Stomach (tissue), 9 donors: ENCODE measurements around the gene CD164L2. TPM values are rescaled to one million over a fixed set of nuclear protein-coding genes. Genes with fewer than 3 reads are reported as not detected.

ENCODE experiments used
- DNase-seq, 2 donors: peaks; one replicate each; pipeline versions ENCODE4 v3.0.0 to v3.0.0-alpha.2; 2013 to 2019
- H3K27ac ChIP-seq, 5 donors: fragments of 200-600 bp in 4 of 5; sonication (generic) in 4 of 5; one replicate each; pipeline ENCODE4 v1.5.1; 2013 to 2019; ENCODE audit warnings: mild to moderate bottlenecking in 1 of 5, moderate library complexity in 1 of 5
- H3K27me3 ChIP-seq, 3 donors: fragments of 200-600 bp; sonication (generic); one replicate each; pipeline ENCODE4 v1.5.1; 2017 to 2019; ENCODE audit warnings: mixed run types in 1 of 3
- H3K36me3 ChIP-seq, 4 donors: fragments of 200-600 bp; sonication (generic); 1 replicate in 3 of 4; 2 replicates in 1 of 4; pipeline ENCODE4 v1.5.1; 2016 to 2019
- H3K4me1 ChIP-seq, 4 donors: fragments of 200-600 bp; sonication (generic); one replicate each; pipeline ENCODE4 v1.5.1; 2016 to 2019
- H3K4me3 ChIP-seq, 4 donors: fragments of 200-600 bp; sonication (generic) in 3 of 4; one replicate each; pipeline ENCODE4 v1.5.1; 2016 to 2019; ENCODE audit warnings: mild to moderate bottlenecking in 1 of 4
- H3K9me3 ChIP-seq, 4 donors: fragments of 200-600 bp; sonication (generic); one replicate each; pipeline ENCODE4 v1.5.1; 2016 to 2019
- EP300 ChIP-seq: sonication (generic); formaldehyde crosslinking; IDR thresholded peaks from one replicate; pipeline ENCODE4 v1.6.1; 2017; ENCODE audit warnings: antibody characterized with exemption
- POLR2A ChIP-seq, 4 donors: fragments of 450-650 bp; IDR thresholded peaks; one replicate each; pipeline ENCODE4 v1.6.1; 2016; ENCODE audit warnings: antibody characterized with exemption in 4 of 4, control low read depth in 2 of 4, mild to moderate bottlenecking in 1 of 4, moderate library complexity in 1 of 4
- POLR2AphosphoS5 ChIP-seq, 3 donors: sonication (generic); formaldehyde crosslinking; IDR thresholded peaks; one replicate each; pipeline ENCODE4 v1.6.1; 2016; ENCODE audit warnings: antibody characterized with exemption in 3 of 3
- WGBS, 5 donors: extraction: QIAGEN DNeasy Blood & Tissue Kit in 3 of 5; methylation state at CpG; one replicate each; pipeline versions ENCODE4 v1.1.5 to v1.1.7; 2013 to 2018; 5-methylcytosine and 5-hydroxymethylcytosine counted together
- intact Hi-C: fragments of 100-400 bp; cut with DNase I; formaldehyde crosslinking; loops from one replicate; pipeline ENCODE4 v1.15.1; 2023; ENCODE audit warnings: low total_unique reads
- polyA plus RNA-seq, 3 donors: library from polyadenylated mRNA; stranded (reverse); fragments of 200-250 nt; gene quantifications; one replicate each; pipeline ENCODE4 v1.2.3, GENCODE V29; 2013
- total RNA-seq, 5 donors: library from RNA; depleted of rRNA; stranded (reverse); fragments of >200 nt; gene quantifications; one replicate each; pipeline versions ENCODE4 v1.1.0 to v1.2.3, GENCODE V29; 2014 to 2016
- TF ChIP-seq, protein P1 (sequence below), 7 experiments: fragments of 450-650 bp in 4 of 7; fragments of 200-600 bp in 3 of 7; sonication (generic) in 3 of 7; IDR thresholded peaks; one replicate each; pipeline ENCODE4 v1.5.1; 2016 to 2019; ENCODE audit warnings: antibody characterized with exemption in 7 of 7, control low read depth in 2 of 7, mild to moderate bottlenecking in 1 of 7
- donor health status: healthy with polysubstance abuse.
- donor health status: Bipolar disorder and iron deficiency.
- donor health status: healthy.

The CD164L2 gene
- total and polyA plus RNA-seq, 8 donors: 1.5 to 8.7 TPM; not detected in 6

DNA sequence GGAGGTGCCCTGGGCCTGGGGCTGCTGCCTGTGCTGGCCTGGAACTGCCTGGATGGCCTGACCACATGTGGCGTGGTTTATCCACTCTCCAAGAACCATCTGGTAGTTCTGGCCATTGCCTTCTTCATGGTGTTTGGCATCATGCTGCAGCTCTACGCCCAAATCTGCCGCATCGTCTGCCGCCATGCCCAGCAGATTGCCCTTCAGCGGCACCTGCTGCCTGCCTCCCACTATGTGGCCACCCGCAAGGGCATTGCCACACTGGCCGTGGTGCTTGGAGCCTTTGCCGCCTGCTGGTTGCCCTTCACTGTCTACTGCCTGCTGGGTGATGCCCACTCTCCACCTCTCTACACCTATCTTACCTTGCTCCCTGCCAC is 11.1 kb upstream of the CD164L2 start:
- WGBS, 5 donors: 89 to 98% (median 96%) methylated on average over 9 of the region's 9 CpGs
- Histone ChIP-seq H3K27ac (no peak overlapping the region), H3K27me3 (peaks cover 0 to 6% (median 0%) of the 10 kb centered on the region in 3 donors), H3K4me1 (peaks cover 22 to 44% (median 28%) of the 10 kb centered on the region in 4 donors), H3K36me3 (no peaks in the 10 kb centered on the region), H3K9me3 (no peaks in the 10 kb centered on the region), H3K4me3 (no peak overlapping the region)
- no peak for DNase-seq
- no peak for TF ChIP-seq POLR2AphosphoS5 (IDR thresholded peaks at IDR 0.05)
- TF ChIP-seq, protein P1, sequence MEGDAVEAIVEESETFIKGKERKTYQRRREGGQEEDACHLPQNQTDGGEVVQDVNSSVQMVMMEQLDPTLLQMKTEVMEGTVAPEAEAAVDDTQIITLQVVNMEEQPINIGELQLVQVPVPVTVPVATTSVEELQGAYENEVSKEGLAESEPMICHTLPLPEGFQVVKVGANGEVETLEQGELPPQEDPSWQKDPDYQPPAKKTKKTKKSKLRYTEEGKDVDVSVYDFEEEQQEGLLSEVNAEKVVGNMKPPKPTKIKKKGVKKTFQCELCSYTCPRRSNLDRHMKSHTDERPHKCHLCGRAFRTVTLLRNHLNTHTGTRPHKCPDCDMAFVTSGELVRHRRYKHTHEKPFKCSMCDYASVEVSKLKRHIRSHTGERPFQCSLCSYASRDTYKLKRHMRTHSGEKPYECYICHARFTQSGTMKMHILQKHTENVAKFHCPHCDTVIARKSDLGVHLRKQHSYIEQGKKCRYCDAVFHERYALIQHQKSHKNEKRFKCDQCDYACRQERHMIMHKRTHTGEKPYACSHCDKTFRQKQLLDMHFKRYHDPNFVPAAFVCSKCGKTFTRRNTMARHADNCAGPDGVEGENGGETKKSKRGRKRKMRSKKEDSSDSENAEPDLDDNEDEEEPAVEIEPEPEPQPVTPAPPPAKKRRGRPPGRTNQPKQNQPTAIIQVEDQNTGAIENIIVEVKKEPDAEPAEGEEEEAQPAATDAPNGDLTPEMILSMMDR (IDR thresholded peaks at IDR 0.05): no peak
- TF ChIP-seq EP300: no peak
- TF ChIP-seq POLR2A (IDR thresholded peaks at IDR 0.05): no peak
- intact Hi-C loops: loop anchor here (5.0 kb wide), 2 partner anchors 37 to 92 kb away; no protein-coding TSS in a partner anchor

DNA sequence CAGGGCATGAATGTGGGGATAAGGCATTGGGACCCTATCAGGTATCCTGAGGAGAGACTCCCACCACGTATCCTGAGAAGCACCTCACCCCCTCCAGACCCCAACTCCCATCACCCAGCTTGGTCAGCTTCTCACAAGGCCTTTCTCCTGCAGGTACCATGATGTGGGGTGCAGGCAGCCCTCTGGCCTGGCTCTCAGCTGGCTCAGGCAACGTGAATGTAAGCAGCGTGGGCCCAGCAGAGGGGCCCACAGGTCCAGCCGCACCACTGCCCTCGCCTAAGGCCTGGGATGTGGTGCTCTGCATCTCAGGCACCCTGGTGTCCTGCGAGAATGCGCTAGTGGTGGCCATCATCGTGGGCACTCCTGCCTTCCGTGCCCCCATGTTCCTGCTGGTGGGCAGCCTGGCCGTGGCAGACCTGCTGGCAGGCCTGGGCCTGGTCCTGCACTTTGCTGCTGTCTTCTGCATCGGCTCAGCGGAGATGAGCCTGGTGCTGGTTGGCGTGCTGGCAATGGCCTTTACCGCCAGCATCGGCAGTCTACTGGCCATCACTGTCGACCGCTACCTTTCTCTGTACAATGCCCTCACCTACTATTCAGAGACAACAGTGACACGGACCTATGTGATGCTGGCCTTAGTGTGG is 10.6 kb upstream of the CD164L2 start:
- H3K4me1 ChIP-seq: peaks cover 22 to 39% (median 25%) of the 10 kb centered on the region in 4 donors
- TF ChIP-seq, protein P1 (IDR thresholded peaks at IDR 0.05): no peak
- TF ChIP-seq EP300: no peak
- no peak for TF ChIP-seq POLR2AphosphoS5 (IDR thresholded peaks at IDR 0.05)
- TF ChIP-seq POLR2A (IDR thresholded peaks at IDR 0.05): no peak
- no peaks in the 10 kb centered on the region for H3K9me3 ChIP-seq
- H3K4me3 ChIP-seq: no peak overlapping the region
- no peaks in the 10 kb centered on the region for H3K36me3 ChIP-seq
- peaks cover 0 to 6% (median 0%) of the 10 kb centered on the region in 3 donors for H3K27me3 ChIP-seq
- 92 to 96% (median 94%) methylated on average over 7 to 18 of the region's 18 CpGs for WGBS, 5 donors
- H3K27ac ChIP-seq: peak overlapping the region in 1 of 5 donors; percentile 83
- intact Hi-C loops: loop anchor here (5.0 kb wide), 2 partner anchors 36 to 91 kb away; no protein-coding TSS in a partner anchor
- DNase-seq: no peak

DNA sequence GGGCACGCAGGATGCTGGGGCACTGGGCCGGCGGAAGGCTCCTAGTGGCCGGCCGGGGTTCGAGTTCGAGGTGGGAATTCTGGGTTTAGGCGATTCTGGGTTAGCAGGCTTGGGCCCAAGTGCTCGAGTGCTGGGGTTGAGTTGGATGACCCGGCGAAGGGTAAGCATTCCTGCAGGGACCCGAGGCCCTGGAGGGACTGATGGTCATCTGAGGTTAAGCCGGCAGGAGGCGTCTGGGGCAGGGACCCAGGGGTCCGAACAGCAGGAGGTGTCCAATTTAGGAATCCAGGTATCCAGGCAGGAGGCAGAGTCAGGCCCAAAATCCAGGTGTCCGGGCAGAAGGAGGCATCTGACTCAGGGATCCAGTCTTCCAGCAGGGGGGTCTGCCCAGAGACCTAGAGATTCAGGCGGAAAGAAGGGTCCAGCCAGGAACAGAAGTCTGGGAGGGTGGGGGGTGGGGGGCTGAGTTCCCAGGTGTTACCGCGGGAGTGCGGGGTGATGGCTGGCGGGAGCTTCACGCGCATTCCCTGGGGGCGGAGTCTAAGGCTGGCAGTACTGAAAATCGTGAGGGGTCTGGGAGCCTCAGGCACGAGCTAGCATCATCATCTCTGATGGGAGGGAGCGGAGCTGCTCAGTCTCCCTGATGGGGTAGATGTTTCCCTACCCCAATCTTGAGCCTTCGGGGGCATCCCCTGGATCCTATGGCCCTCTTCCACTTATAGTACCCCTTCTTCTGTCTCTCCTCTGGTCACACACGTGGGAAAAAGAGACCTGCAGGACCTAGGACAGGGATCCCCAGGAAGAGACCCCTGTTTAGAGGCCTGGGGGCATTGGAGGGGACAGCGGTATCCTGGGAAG is 9.9 kb upstream of the CD164L2 start:
- H3K27ac ChIP-seq: peak overlapping the region; percentile 28 to 83 (median 67)
- WGBS, 5 donors: 36 to 55% (median 39%) methylated on average over 18 to 30 of the region's 30 CpGs
- DNase-seq: peak in 1 of 2 donors; percentile 41
- no peaks in the 10 kb centered on the region for H3K36me3 ChIP-seq
- H3K4me1 ChIP-seq: peaks cover 22 to 39% (median 25%) of the 10 kb centered on the region in 4 donors
- peak overlapping the region; percentile 44 to 58 (median 50) for H3K4me3 ChIP-seq
- no peaks in the 10 kb centered on the region for H3K9me3 ChIP-seq
- peaks cover 0 to 6% (median 0%) of the 10 kb centered on the region in 3 donors for H3K27me3 ChIP-seq
- TF ChIP-seq, protein P1 (IDR thresholded peaks at IDR 0.05): no peak
- no peak for TF ChIP-seq POLR2A (IDR thresholded peaks at IDR 0.05)
- no peak for TF ChIP-seq POLR2AphosphoS5 (IDR thresholded peaks at IDR 0.05)
- TF ChIP-seq EP300: no peak
- intact Hi-C loops: loop anchor here (5.0 kb wide), 2 partner anchors 36 to 91 kb away; no protein-coding TSS in a partner anchor

GRCh38 chr1:27392096-27392777 is 9.1 kb upstream of the CD164L2 start, which contains the start of gene GPR3:
Gene GPR3 (plus strand): TSS chr1:27392622. CDS start chr1:27393799, 1,177 bp downstream.
- Histone ChIP-seq H3K27me3 (peaks cover 0 to 6% (median 0%) of the 10 kb centered on the region in 3 donors), H3K4me3 (peak within 1 kb of the TSS; percentile 44 to 58 (median 50)), H3K9me3 (no peaks in the 10 kb centered on the region), H3K4me1 (peaks cover 22 to 39% (median 25%) of the 10 kb centered on the region in 4 donors), H3K27ac (peak within 1 kb of the TSS; percentile 28 to 83 (median 67)), H3K36me3 (no peaks in the 10 kb centered on the region)
- no peak for TF ChIP-seq EP300
- no peak for TF ChIP-seq POLR2A (IDR thresholded peaks at IDR 0.05)
- TF ChIP-seq, protein P1 (IDR thresholded peaks at IDR 0.05): peak in 5 of 7 experiments; percentile 13 to 53 (median 33)
- TF ChIP-seq POLR2AphosphoS5 (IDR thresholded peaks at IDR 0.05): peak; percentile 29 to 56 (median 33)
- WGBS, 5 donors: 1 to 4% (median 2%) methylated on average over 17 to 69 of the region's 69 CpGs
- peak; percentile 92 to 96 for DNase-seq
- intact Hi-C loops: loop anchor here (5.0 kb wide), 2 partner anchors 35 to 90 kb away; no protein-coding TSS in a partner anchor
